ENCODE results near the gene ITM2B.

DNA sequence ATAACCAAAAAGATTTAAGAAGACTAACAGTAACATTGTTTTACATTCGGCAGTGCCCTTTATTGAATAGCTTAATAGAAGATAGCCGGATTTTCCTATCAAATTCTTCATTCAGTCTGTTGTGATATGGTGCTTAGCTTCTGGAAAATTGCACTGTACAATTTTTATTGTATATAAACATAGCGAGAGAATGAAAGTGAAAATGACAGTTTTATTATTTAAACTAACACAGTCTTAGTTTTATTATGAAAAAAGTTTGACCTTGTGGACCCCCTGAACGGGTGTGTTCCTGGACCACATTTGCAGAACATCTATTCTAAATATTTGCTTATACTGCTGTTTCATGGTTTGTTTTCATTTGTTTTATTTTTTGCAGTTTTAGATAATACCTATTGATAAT lies 8.6 kb downstream of the ITM2B start:
- TF ChIP-seq, protein P1, sequence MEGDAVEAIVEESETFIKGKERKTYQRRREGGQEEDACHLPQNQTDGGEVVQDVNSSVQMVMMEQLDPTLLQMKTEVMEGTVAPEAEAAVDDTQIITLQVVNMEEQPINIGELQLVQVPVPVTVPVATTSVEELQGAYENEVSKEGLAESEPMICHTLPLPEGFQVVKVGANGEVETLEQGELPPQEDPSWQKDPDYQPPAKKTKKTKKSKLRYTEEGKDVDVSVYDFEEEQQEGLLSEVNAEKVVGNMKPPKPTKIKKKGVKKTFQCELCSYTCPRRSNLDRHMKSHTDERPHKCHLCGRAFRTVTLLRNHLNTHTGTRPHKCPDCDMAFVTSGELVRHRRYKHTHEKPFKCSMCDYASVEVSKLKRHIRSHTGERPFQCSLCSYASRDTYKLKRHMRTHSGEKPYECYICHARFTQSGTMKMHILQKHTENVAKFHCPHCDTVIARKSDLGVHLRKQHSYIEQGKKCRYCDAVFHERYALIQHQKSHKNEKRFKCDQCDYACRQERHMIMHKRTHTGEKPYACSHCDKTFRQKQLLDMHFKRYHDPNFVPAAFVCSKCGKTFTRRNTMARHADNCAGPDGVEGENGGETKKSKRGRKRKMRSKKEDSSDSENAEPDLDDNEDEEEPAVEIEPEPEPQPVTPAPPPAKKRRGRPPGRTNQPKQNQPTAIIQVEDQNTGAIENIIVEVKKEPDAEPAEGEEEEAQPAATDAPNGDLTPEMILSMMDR (IDR thresholded peaks at IDR 0.05), result no peak
- TF ChIP-seq, protein P2, sequence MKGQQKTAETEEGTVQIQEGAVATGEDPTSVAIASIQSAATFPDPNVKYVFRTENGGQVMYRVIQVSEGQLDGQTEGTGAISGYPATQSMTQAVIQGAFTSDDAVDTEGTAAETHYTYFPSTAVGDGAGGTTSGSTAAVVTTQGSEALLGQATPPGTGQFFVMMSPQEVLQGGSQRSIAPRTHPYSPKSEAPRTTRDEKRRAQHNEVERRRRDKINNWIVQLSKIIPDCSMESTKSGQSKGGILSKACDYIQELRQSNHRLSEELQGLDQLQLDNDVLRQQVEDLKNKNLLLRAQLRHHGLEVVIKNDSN (CRISPR knock-in tag; IDR thresholded peaks at IDR 0.05), result no peak
- TF ChIP-seq NFYB (CRISPR knock-in tag; conservative IDR thresholded peaks at IDR 0.05; ENCODE audit: low read depth) (no peak), ATF1 (CRISPR knock-in tag; IDR thresholded peaks at IDR 0.05) (no peak), ZNF317 (CRISPR knock-in tag; IDR thresholded peaks at IDR 0.05; ENCODE audit: borderline replicate concordance, low read depth) (no peak), CREB1 (CRISPR knock-in tag; IDR thresholded peaks at IDR 0.05) (no peak), SP1 (CRISPR knock-in tag; conservative IDR thresholded peaks at IDR 0.05) (no peak)
- TF ChIP-seq, protein P3, sequence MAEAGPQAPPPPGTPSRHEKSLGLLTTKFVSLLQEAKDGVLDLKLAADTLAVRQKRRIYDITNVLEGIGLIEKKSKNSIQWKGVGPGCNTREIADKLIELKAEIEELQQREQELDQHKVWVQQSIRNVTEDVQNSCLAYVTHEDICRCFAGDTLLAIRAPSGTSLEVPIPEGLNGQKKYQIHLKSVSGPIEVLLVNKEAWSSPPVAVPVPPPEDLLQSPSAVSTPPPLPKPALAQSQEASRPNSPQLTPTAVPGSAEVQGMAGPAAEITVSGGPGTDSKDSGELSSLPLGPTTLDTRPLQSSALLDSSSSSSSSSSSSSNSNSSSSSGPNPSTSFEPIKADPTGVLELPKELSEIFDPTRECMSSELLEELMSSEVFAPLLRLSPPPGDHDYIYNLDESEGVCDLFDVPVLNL (CRISPR knock-in tag; IDR thresholded peaks at IDR 0.05; ENCODE audit: borderline replicate concordance, low read depth), result no peak
